ENCODE measurements around the gene PDGFB. TPM values are rescaled to one million over a fixed set of nuclear protein-coding genes. Genes with fewer than 3 reads are reported as not detected.

PDGFB gene
- total and polyA plus RNA-seq, 9 of the 15 experiments (the other 6 are each of a cell fraction or from before 2014, with no cell fraction given), result 0.07 to 4.0 (median 0.48) TPM; not detected in 1

GRCh38 chr22:39273950-39274887 is 29.4 kb upstream of the PDGFB start (continued):
- TF ChIP-seq PRDM10 (IDR thresholded peaks at IDR 0.05; ENCODE audit: partially characterized antibody), result no peak
- no peak for TF ChIP-seq KDM2B (CRISPR knock-in tag; IDR thresholded peaks at IDR 0.05)
- no peak for TF ChIP-seq E2F5 (CRISPR knock-in tag; IDR thresholded peaks at IDR 0.05)
- TF ChIP-seq, protein P1, sequence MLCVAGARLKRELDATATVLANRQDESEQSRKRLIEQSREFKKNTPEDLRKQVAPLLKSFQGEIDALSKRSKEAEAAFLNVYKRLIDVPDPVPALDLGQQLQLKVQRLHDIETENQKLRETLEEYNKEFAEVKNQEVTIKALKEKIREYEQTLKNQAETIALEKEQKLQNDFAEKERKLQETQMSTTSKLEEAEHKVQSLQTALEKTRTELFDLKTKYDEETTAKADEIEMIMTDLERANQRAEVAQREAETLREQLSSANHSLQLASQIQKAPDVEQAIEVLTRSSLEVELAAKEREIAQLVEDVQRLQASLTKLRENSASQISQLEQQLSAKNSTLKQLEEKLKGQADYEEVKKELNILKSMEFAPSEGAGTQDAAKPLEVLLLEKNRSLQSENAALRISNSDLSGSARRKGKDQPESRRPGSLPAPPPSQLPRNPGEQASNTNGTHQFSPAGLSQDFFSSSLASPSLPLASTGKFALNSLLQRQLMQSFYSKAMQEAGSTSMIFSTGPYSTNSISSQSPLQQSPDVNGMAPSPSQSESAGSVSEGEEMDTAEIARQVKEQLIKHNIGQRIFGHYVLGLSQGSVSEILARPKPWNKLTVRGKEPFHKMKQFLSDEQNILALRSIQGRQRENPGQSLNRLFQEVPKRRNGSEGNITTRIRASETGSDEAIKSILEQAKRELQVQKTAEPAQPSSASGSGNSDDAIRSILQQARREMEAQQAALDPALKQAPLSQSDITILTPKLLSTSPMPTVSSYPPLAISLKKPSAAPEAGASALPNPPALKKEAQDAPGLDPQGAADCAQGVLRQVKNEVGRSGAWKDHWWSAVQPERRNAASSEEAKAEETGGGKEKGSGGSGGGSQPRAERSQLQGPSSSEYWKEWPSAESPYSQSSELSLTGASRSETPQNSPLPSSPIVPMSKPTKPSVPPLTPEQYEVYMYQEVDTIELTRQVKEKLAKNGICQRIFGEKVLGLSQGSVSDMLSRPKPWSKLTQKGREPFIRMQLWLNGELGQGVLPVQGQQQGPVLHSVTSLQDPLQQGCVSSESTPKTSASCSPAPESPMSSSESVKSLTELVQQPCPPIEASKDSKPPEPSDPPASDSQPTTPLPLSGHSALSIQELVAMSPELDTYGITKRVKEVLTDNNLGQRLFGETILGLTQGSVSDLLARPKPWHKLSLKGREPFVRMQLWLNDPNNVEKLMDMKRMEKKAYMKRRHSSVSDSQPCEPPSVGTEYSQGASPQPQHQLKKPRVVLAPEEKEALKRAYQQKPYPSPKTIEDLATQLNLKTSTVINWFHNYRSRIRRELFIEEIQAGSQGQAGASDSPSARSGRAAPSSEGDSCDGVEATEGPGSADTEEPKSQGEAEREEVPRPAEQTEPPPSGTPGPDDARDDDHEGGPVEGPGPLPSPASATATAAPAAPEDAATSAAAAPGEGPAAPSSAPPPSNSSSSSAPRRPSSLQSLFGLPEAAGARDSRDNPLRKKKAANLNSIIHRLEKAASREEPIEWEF (CRISPR knock-in tag; IDR thresholded peaks at IDR 0.05), result no peak
- no peak for TF ChIP-seq CBFB (CRISPR knock-in tag; IDR thresholded peaks at IDR 0.05)
- TF ChIP-seq ZEB2 (IDR thresholded peaks at IDR 0.05), result peak; percentile 42; the same call in 1 of the 2 replicates
- TF ChIP-seq ZNF764 (CRISPR knock-in tag; IDR thresholded peaks at IDR 0.05; ENCODE audit: low read depth), result no peak
- peak; percentile 61; the same call in 1 of the 2 replicates for TF ChIP-seq TAL1 (IDR thresholded peaks at IDR 0.05)
- TF ChIP-seq MCM7 (IDR thresholded peaks at IDR 0.05), result no peak
- TF ChIP-seq ARHGAP35 (IDR thresholded peaks at IDR 0.05; ENCODE audit: partially characterized antibody), result no peak
- TF ChIP-seq, protein P2, sequence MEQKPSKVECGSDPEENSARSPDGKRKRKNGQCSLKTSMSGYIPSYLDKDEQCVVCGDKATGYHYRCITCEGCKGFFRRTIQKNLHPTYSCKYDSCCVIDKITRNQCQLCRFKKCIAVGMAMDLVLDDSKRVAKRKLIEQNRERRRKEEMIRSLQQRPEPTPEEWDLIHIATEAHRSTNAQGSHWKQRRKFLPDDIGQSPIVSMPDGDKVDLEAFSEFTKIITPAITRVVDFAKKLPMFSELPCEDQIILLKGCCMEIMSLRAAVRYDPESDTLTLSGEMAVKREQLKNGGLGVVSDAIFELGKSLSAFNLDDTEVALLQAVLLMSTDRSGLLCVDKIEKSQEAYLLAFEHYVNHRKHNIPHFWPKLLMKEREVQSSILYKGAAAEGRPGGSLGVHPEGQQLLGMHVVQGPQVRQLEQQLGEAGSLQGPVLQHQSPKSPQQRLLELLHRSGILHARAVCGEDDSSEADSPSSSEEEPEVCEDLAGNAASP (IDR thresholded peaks at IDR 0.05), result no peak
- no peak for TF ChIP-seq ZFPM2 (CRISPR knock-in tag; IDR thresholded peaks at IDR 0.05)
- TF ChIP-seq, protein P3, sequence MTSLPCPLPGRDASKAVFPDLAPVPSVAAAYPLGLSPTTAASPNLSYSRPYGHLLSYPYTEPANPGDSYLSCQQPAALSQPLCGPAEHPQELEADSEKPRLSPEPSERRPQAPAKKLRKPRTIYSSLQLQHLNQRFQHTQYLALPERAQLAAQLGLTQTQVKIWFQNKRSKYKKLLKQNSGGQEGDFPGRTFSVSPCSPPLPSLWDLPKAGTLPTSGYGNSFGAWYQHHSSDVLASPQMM (CRISPR knock-in tag; IDR thresholded peaks at IDR 0.05), result no peak
- no peak for TF ChIP-seq HNRNPL (IDR thresholded peaks at IDR 0.05; ENCODE audit: low read depth, low read length)
- TF ChIP-seq GTF2F1 (IDR thresholded peaks at IDR 0.05; ENCODE audit: low read depth, low read length), result no peak
- TF ChIP-seq RBM34 (IDR thresholded peaks at IDR 0.05; ENCODE audit: borderline replicate concordance, insufficient read depth, low read length), result no peak

All from K562 (cell line).